Endothelial cell (in vitro differentiated cells): ENCODE results near the gene IRF1. TPM values are rescaled to one million over a fixed set of nuclear protein-coding genes. Genes with fewer than 3 reads are reported as not detected.
A peak's percentile ranks its signal among the peaks of the same experiment; 100 is the strongest.

Source experiments
- DNase-seq: peaks from one replicate; pipeline ENCODE4 v3.0.0; 2021; ENCODE audit warnings: low spot score
- H3K27ac Mint-ChIP-seq: one replicate; pipeline ENCODE4 v1.8.0; 2021; ENCODE audit warnings: mixed read lengths, inconsistent platforms; ENCODE audit not compliant: unreplicated experiment
- H3K27me3 Mint-ChIP-seq: one replicate; pipeline ENCODE4 v1.8.0; 2021; ENCODE audit warnings: mild to moderate bottlenecking, moderate library complexity, mixed read lengths, inconsistent platforms; ENCODE audit not compliant: unreplicated experiment
- H3K36me3 Mint-ChIP-seq: one replicate; pipeline ENCODE4 v1.8.0; 2021; ENCODE audit warnings: mild to moderate bottlenecking, low read depth, mixed read lengths, inconsistent platforms; ENCODE audit not compliant: unreplicated experiment
- H3K4me1 Mint-ChIP-seq: one replicate; pipeline ENCODE4 v1.8.0; 2021; ENCODE audit warnings: mild to moderate bottlenecking, mixed read lengths, inconsistent platforms; ENCODE audit not compliant: unreplicated experiment
- H3K4me3 Mint-ChIP-seq: one replicate; pipeline ENCODE4 v1.8.0; 2021; ENCODE audit warnings: mild to moderate bottlenecking, mixed read lengths, inconsistent platforms; ENCODE audit not compliant: unreplicated experiment
- H3K9me3 Mint-ChIP-seq: one replicate; pipeline ENCODE4 v1.8.0; 2021; ENCODE audit warnings: mixed read lengths, inconsistent platforms; ENCODE audit not compliant: unreplicated experiment
- CTCF ChIP-seq: fragments of 200-600 bp; sonication (generic); IDR thresholded peaks from one replicate; pipeline ENCODE4 v1.5.0; 2021; ENCODE audit warnings: antibody characterized with exemption; ENCODE audit not compliant: unreplicated experiment
- total RNA-seq: library from RNA; stranded (reverse); fragmentation: NEBNext Ultra II Directional; extraction: Animal tissue kit (Norgen Biotek cat#: 25700); gene quantifications from one replicate; pipeline ENCODE4 v1.2.1, GENCODE V29; 2021; ENCODE audit not compliant: unreplicated experiment

The IRF1 gene
- total RNA-seq, 1 donor from 2014 or later: 7.1 TPM

- TF ChIP-seq CTCF: peak; percentile 85
- Mint-ChIP-seq H3K4me3 (no peak overlapping the region), H3K4me1 (no peaks in the 10 kb centered on the region), H3K9me3 (no peaks in the 10 kb centered on the region), H3K27me3 (peaks cover 6% of the 10 kb centered on the region), H3K27ac (no peak overlapping the region), H3K36me3 (no peaks in the 10 kb centered on the region)
- peak; percentile 57 for DNase-seq
Measured at GRCh38 chr5:132500931-132501628, 10.5 kb upstream of the IRF1 start.

GRCh38 chr5:132500244-132500930 is 9.8 kb upstream of the IRF1 start:
- Mint-ChIP-seq H3K36me3 (no peaks in the 10 kb centered on the region), H3K27ac (no peak overlapping the region), H3K9me3 (no peaks in the 10 kb centered on the region), H3K4me3 (no peak overlapping the region), H3K4me1 (no peaks in the 10 kb centered on the region), H3K27me3 (peaks cover 6% of the 10 kb centered on the region)
- no peak for DNase-seq
- no peak for TF ChIP-seq CTCF

GRCh38 chr5:132499440-132500243 is 9.1 kb upstream of the IRF1 start:
- Mint-ChIP-seq H3K27ac (no peak overlapping the region), H3K4me3 (no peak overlapping the region), H3K36me3 (no peaks in the 10 kb centered on the region), H3K4me1 (no peaks in the 10 kb centered on the region), H3K9me3 (no peaks in the 10 kb centered on the region), H3K27me3 (peaks cover 6% of the 10 kb centered on the region)
- TF ChIP-seq CTCF: no peak
- no peak for DNase-seq

- H3K27ac Mint-ChIP-seq: no peak overlapping the region
- no peak for DNase-seq
- no peaks in the 10 kb centered on the region for H3K36me3 Mint-ChIP-seq
- peaks cover 8% of the 10 kb centered on the region for H3K27me3 Mint-ChIP-seq
- H3K9me3 Mint-ChIP-seq: no peaks in the 10 kb centered on the region
- no peak for TF ChIP-seq CTCF
- H3K4me3 Mint-ChIP-seq: no peak overlapping the region
- H3K4me1 Mint-ChIP-seq: no peaks in the 10 kb centered on the region
Measured at GRCh38 chr5:132498686-132499271, 8.2 kb upstream of the IRF1 start.
